GM12872 (cell line): ENCODE measurements around the gene RRP1B.

Source experiments
- CTCF ChIP-seq: IDR thresholded peaks from 3 replicates; pipeline ENCODE4 v1.5.1; 2011; ENCODE audit warnings: low read depth, mild to moderate bottlenecking, low read length, moderate library complexity; ENCODE audit not compliant: insufficient read depth

The RRP1B gene

DNA sequence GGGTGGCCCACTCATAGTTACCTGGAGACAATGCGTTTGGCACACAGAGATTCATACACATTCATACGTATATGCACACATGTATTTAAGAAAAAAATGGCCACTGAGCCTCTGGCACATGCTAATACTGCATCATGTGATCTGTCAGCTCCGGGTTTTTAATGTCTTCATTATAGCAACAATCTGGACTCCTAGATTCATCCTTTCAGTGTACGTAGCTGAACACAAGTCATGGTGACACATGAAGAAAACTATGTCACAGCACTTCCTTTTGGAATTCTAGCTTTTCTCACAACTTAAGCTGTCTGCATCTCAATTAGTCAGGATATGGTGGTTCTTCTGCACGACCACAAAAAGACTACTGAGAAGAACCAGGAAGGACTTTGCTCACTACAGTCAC is 24.7 kb upstream of the RRP1B start:
- TF ChIP-seq CTCF: no peak

- no peak for TF ChIP-seq CTCF
Measured at GRCh38 chr21:43635436-43635835, 23.9 kb upstream of the RRP1B start.

- TF ChIP-seq CTCF: no peak
Measured at GRCh38 chr21:43637530-43638158, 21.7 kb upstream of the RRP1B start.

DNA sequence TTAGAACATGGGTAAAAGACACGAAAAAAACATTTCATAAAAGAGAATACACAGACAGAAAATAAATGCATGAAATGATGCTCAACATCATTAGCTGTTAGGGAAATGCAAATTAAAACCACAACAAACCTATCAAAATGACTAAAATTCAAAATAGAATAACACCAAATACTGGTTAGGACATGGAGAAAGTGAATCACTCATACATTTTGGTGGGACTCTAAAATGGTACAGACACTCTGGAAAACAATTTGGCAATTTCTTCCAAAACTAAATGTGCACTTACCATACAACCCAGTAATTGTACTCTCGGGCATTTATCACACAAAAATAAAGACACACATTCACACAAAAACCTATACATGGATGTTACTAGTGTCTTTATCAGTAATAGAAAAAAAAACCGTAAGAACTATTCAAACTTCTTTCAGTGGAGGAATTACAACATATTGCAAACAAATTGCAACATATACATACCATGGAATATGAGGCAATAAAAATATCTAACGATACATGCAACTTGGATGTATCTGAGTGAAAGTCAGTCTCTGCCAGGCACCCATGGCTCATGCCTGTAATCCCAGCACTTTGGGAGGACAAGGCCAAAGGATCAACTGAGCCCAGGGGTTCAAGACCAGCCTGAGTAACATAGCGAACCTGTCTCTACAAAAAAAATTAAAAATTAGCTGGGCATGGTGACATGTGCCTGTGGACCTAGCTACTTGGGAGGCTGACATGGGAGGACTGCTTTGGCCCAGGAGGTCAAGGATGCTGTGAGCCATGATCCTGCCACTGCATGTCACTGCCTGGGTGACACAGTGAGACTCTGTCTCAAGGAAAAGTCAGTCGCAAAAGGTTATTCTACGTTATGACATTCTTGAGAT is 19.6 kb upstream of the RRP1B start:
- TF ChIP-seq CTCF: no peak

DNA sequence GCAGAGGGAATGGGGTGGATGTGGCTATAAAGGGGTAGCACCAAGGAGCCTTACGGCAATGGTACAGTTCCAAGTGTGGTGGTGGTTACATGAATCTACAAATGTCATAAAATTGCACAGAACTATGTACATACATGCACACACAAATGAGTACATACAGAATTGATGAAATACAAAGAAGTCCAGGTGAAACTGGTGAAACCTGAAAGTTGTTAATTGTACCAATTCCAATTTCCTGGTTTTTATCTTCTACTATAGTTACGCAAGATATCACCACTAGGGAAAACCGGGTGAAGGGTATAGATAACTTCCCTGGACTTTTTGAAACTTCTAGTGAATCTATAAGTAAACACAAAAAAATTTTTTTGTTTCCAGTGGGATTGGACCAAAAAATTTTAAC is 19.0 kb upstream of the RRP1B start:
- TF ChIP-seq CTCF: no peak

DNA sequence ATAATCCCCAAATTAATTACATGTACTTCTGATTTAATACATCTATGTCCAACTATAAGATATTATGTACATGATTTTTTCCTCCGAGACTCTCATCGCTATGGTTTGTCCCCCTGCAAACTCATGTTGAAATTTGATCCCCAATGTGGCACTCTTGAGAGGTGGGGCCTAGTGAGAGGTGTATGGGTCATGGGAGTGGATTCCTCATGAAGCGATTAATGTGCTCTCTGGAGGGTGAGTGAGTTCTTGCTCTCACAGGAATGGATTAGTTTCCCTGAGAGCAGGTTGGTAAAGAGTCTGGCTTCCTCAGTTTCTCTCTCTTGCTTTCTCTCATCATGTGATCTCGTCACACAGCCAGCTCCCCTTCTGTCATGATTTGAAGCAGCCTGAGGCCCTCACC is 16.2 kb upstream of the RRP1B start:
- TF ChIP-seq CTCF: no peak

- no peak for TF ChIP-seq CTCF
Measured at GRCh38 chr21:43644071-43644470, 15.3 kb upstream of the RRP1B start.
